K562 (cell line): ENCODE data around the gene WDR1.

Experiments
- CBX5 ChIP-seq: IDR thresholded peaks from 2 replicates; pipeline ENCODE4 v1.6.1; 2014; ENCODE audit warnings: low read depth, borderline replicate concordance
- EP300 ChIP-seq: IDR thresholded peaks from 2 replicates; pipeline ENCODE4 v1.6.1; 2012; ENCODE audit warnings: low read length, improper control_type of control experiment
- GTF2F1 ChIP-seq: IDR thresholded peaks from 2 replicates; pipeline ENCODE4 v1.6.1; 2011; ENCODE audit warnings: low read depth, low read length, improper control_type of control experiment
- KAT7 ChIP-seq: sonication (generic); formaldehyde crosslinking; IDR thresholded peaks from 2 replicates; pipeline ENCODE4 v1.8.0; 2022; ENCODE audit warnings: missing genetic modification reagents, mild to moderate bottlenecking, borderline replicate concordance
- MXI1 ChIP-seq: IDR thresholded peaks from 2 replicates; pipeline ENCODE4 v1.6.1; 2011; ENCODE audit warnings: low read depth, mild to moderate bottlenecking, improper control_type of control experiment, low read length
- NFRKB ChIP-seq: fragments of 450-650 bp; IDR thresholded peaks from 2 replicates; pipeline ENCODE4 v1.6.1; 2016; ENCODE audit warnings: low read depth
- ZC3H4 ChIP-seq: sonication (generic); formaldehyde crosslinking; IDR thresholded peaks from 2 replicates; pipeline ENCODE4 v1.9.0; 2021; ENCODE audit warnings: missing genetic modification reagents, borderline replicate concordance
- ZKSCAN8 ChIP-seq: fragments of 200-800 bp; sonication (Bioruptor generic); IDR thresholded peaks from 2 replicates; pipeline ENCODE4 v1.6.1; 2016; ENCODE audit warnings: missing genetic modification characterization, missing compliant biosample characterization
- ZZZ3 ChIP-seq: fragments of 450-650 bp; IDR thresholded peaks from 2 replicates; pipeline ENCODE4 v1.6.1; 2016; ENCODE audit warnings: antibody characterized with exemption, mild to moderate bottlenecking, moderate library complexity
- TF ChIP-seq, protein P1 (sequence below): fragments of 450-650 bp; IDR thresholded peaks from 2 replicates; pipeline ENCODE4 v1.6.1; 2016; ENCODE audit warnings: low read depth
- TF ChIP-seq, protein P2 (sequence below), 3 experiments: IDR thresholded peaks in 2 of 3; conservative IDR thresholded peaks in 1 of 3; 2 replicates each; pipeline ENCODE4 v1.5.1; 2011 to 2012; ENCODE audit warnings: low read length in 3 of 3, mild to moderate bottlenecking in 3 of 3, control low read depth in 2 of 3, improper control_type of control experiment in 1 of 3, inconsistent platforms in 1 of 3, low read depth in 1 of 3, mixed read lengths in 1 of 3, moderate library complexity in 1 of 3; ENCODE audit not compliant: insufficient read depth in 2 of 3
- TF ChIP-seq, protein P3 (sequence below): sonication (generic); formaldehyde crosslinking; IDR thresholded peaks from 2 replicates; pipeline ENCODE4 v1.5.0; 2020; ENCODE audit warnings: missing genetic modification reagents
- TF ChIP-seq, protein P4 (sequence below): sonication (generic); formaldehyde crosslinking; IDR thresholded peaks from 2 replicates; pipeline ENCODE4 v1.8.1; 2023; ENCODE audit warnings: mild to moderate bottlenecking, missing genetic modification reagents
- TF ChIP-seq, protein P5 (sequence below), 2 experiments: fragments of 450-650 bp in 1 of 2; IDR thresholded peaks; 2 replicates each; pipeline ENCODE4 v1.6.1; 2011 to 2017; ENCODE audit warnings: low read depth in 2 of 2, antibody characterized with exemption in 1 of 2, borderline replicate concordance in 1 of 2, low read length in 1 of 2, mild to moderate bottlenecking in 1 of 2, mixed read lengths in 1 of 2; ENCODE audit not compliant: control insufficient read depth in 1 of 2

DNA sequence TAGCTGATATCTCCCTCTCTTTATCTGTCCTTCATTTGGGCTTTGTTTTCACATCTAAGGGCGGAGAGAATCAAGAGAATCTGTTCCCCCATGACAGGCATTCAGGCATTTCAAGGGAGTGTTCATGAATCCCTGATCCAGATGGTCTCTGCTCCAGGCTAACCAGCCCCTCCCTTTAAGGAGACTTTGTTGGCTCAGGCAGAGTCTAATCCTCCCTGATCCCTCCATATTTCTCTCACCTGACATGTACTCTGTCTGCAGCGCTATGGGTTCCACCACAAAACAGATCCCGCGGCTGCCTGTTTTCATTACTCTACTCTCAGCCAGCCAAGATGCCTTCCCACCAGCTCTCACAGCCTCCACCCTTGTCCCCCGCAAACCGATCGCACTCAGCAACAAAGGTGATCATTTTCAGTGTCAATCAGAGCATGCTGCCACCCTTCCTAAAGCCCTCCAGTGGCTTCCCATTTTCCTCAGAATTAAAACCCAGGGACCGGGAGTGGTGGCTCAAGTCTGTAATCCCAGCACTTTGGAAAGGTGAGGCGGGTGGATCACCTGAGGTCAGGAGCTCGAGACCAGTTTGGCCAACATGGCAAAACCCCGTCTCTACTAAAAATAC lies 65.0 kb downstream of the WDR1 start:
- TF ChIP-seq ZZZ3 (no peak), ZC3H4 (no peak), EP300 (no peak), GTF2F1 (no peak), ZKSCAN8 (CRISPR knock-in tag) (no peak), CBX5 (no peak), KAT7 (CRISPR knock-in tag) (no peak), MXI1 (no peak), NFRKB (no peak)
- TF ChIP-seq, protein P1, sequence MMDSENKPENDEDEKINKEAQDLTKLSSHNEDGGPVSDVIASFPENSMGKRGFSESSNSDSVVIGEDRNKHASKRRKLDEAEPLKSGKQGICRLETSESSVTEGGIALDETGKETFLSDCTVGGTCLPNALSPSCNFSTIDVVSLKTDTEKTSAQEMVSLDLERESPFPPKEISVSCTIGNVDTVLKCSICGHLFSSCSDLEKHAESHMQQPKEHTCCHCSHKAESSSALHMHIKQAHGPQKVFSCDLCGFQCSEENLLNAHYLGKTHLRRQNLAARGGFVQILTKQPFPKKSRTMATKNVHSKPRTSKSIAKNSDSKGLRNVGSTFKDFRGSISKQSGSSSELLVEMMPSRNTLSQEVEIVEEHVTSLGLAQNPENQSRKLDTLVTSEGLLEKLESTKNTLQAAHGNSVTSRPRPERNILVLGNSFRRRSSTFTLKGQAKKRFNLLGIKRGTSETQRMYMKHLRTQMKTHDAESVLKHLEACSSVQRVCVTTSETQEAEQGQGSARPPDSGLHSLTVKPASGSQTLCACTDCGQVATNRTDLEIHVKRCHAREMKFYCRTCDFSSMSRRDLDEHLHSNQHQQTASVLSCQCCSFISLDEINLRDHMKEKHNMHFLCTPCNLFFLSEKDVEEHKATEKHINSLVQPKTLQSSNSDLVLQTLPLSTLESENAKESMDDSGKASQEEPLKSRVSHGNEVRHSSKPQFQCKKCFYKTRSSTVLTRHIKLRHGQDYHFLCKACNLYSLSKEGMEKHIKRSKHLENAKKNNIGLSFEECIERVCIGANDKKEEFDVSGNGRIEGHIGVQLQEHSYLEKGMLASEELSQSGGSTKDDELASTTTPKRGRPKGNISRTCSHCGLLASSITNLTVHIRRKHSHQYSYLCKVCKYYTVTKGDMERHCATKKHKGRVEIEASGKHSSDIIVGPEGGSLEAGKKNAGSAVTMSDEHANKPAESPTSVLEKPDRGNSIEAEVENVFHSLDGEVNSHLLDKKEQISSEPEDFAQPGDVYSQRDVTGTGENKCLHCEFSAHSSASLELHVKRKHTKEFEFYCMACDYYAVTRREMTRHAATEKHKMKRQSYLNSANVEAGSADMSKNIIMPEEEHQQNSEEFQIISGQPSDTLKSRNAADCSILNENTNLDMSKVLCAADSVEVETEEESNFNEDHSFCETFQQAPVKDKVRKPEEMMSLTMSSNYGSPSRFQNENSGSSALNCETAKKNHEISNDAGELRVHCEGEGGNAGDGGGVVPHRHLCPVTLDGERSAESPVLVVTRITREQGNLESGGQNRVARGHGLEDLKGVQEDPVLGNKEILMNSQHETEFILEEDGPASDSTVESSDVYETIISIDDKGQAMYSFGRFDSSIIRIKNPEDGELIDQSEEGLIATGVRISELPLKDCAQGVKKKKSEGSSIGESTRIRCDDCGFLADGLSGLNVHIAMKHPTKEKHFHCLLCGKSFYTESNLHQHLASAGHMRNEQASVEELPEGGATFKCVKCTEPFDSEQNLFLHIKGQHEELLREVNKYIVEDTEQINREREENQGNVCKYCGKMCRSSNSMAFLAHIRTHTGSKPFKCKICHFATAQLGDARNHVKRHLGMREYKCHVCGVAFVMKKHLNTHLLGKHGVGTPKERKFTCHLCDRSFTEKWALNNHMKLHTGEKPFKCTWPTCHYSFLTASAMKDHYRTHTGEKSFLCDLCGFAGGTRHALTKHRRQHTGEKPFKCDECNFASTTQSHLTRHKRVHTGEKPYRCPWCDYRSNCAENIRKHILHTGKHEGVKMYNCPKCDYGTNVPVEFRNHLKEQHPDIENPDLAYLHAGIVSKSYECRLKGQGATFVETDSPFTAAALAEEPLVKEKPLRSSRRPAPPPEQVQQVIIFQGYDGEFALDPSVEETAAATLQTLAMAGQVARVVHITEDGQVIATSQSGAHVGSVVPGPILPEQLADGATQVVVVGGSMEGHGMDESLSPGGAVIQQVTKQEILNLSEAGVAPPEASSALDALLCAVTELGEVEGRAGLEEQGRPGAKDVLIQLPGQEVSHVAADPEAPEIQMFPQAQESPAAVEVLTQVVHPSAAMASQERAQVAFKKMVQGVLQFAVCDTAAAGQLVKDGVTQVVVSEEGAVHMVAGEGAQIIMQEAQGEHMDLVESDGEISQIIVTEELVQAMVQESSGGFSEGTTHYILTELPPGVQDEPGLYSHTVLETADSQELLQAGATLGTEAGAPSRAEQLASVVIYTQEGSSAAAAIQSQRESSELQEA = no peak
- TF ChIP-seq, protein P2, sequence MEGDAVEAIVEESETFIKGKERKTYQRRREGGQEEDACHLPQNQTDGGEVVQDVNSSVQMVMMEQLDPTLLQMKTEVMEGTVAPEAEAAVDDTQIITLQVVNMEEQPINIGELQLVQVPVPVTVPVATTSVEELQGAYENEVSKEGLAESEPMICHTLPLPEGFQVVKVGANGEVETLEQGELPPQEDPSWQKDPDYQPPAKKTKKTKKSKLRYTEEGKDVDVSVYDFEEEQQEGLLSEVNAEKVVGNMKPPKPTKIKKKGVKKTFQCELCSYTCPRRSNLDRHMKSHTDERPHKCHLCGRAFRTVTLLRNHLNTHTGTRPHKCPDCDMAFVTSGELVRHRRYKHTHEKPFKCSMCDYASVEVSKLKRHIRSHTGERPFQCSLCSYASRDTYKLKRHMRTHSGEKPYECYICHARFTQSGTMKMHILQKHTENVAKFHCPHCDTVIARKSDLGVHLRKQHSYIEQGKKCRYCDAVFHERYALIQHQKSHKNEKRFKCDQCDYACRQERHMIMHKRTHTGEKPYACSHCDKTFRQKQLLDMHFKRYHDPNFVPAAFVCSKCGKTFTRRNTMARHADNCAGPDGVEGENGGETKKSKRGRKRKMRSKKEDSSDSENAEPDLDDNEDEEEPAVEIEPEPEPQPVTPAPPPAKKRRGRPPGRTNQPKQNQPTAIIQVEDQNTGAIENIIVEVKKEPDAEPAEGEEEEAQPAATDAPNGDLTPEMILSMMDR (IDR thresholded peaks at IDR 0.05 in 2 of 3, conservative IDR thresholded peaks at IDR 0.05 in 1 of 3; ENCODE audit: insufficient read depth in 2 of 3, low read depth in 1 of 3, low read length in 3 of 3) = no peak
- TF ChIP-seq, protein P3, sequence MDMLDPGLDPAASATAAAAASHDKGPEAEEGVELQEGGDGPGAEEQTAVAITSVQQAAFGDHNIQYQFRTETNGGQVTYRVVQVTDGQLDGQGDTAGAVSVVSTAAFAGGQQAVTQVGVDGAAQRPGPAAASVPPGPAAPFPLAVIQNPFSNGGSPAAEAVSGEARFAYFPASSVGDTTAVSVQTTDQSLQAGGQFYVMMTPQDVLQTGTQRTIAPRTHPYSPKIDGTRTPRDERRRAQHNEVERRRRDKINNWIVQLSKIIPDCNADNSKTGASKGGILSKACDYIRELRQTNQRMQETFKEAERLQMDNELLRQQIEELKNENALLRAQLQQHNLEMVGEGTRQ (CRISPR knock-in tag) = no peak
- TF ChIP-seq, protein P4, sequence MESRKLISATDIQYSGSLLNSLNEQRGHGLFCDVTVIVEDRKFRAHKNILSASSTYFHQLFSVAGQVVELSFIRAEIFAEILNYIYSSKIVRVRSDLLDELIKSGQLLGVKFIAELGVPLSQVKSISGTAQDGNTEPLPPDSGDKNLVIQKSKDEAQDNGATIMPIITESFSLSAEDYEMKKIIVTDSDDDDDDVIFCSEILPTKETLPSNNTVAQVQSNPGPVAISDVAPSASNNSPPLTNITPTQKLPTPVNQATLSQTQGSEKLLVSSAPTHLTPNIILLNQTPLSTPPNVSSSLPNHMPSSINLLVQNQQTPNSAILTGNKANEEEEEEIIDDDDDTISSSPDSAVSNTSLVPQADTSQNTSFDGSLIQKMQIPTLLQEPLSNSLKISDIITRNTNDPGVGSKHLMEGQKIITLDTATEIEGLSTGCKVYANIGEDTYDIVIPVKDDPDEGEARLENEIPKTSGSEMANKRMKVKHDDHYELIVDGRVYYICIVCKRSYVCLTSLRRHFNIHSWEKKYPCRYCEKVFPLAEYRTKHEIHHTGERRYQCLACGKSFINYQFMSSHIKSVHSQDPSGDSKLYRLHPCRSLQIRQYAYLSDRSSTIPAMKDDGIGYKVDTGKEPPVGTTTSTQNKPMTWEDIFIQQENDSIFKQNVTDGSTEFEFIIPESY (CRISPR knock-in tag) = no peak
- TF ChIP-seq, protein P5, sequence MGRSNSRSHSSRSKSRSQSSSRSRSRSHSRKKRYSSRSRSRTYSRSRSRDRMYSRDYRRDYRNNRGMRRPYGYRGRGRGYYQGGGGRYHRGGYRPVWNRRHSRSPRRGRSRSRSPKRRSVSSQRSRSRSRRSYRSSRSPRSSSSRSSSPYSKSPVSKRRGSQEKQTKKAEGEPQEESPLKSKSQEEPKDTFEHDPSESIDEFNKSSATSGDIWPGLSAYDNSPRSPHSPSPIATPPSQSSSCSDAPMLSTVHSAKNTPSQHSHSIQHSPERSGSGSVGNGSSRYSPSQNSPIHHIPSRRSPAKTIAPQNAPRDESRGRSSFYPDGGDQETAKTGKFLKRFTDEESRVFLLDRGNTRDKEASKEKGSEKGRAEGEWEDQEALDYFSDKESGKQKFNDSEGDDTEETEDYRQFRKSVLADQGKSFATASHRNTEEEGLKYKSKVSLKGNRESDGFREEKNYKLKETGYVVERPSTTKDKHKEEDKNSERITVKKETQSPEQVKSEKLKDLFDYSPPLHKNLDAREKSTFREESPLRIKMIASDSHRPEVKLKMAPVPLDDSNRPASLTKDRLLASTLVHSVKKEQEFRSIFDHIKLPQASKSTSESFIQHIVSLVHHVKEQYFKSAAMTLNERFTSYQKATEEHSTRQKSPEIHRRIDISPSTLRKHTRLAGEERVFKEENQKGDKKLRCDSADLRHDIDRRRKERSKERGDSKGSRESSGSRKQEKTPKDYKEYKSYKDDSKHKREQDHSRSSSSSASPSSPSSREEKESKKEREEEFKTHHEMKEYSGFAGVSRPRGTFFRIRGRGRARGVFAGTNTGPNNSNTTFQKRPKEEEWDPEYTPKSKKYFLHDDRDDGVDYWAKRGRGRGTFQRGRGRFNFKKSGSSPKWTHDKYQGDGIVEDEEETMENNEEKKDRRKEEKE (IDR thresholded peaks at IDR 0.05; ENCODE audit: borderline replicate concordance in 1 of 2, control insufficient read depth in 1 of 2, low read depth in 2 of 2, low read length in 1 of 2) = no peak
